Measurements from ENCODE around the gene ULK1. TPM values are rescaled to one million over a fixed set of nuclear protein-coding genes. Genes with fewer than 3 reads are reported as not detected.

The ULK1 gene
- total RNA-seq, 2 donors from 2014 or later = 23.2 to 40.6 TPM

GRCh38 chr12:131909081-131909751, 14.8 kb downstream of the ULK1 start:
- peaks cover 59% of the 10 kb centered on the region for H3K36me3 ChIP-seq
- ATAC-seq (ENCODE audit: insufficient number of reproducible peaks, low FRiP score, low read depth) (no peak), DNase-seq (ENCODE audit: low spot score) (no peak)

GRCh38 chr12:131909752-131910219, 15.4 kb downstream of the ULK1 start:
- ATAC-seq (ENCODE audit: insufficient number of reproducible peaks, low FRiP score, low read depth) (no peak), DNase-seq (ENCODE audit: low spot score) (no peak)
- no peaks in the 10 kb centered on the region for H3K9me3 ChIP-seq
- no peak overlapping the region for H3K27ac ChIP-seq
- H3K27me3 ChIP-seq (replicated peaks; ENCODE audit: insufficient read depth) = no peaks in the 10 kb centered on the region
- H3K36me3 ChIP-seq = peaks cover 65% of the 10 kb centered on the region
- no peak overlapping the region for H3K4me3 ChIP-seq
- no peak for TF ChIP-seq CTCF (IDR thresholded peaks at IDR 0.05)
- H3K4me1 ChIP-seq (ENCODE audit: control insufficient read depth in 1 of 2, low read depth in 2 of 2) = peaks cover 7 to 19% of the 10 kb centered on the region in 2 donors

More at GRCh38 chr12:131909081-131909751, 14.8 kb downstream of the ULK1 start:
- H3K27me3 ChIP-seq (replicated peaks; ENCODE audit: insufficient read depth) = no peaks in the 10 kb centered on the region
- no peak overlapping the region for H3K4me3 ChIP-seq
- no peak overlapping the region for H3K27ac ChIP-seq
- H3K9me3 ChIP-seq = no peaks in the 10 kb centered on the region
- peaks cover 7 to 19% of the 10 kb centered on the region in 2 donors for H3K4me1 ChIP-seq (ENCODE audit: control insufficient read depth in 1 of 2, low read depth in 2 of 2)
- no peak for TF ChIP-seq CTCF (IDR thresholded peaks at IDR 0.05)

- no peaks in the 10 kb centered on the region for H3K27me3 ChIP-seq (replicated peaks; ENCODE audit: insufficient read depth)
- H3K36me3 ChIP-seq = peaks cover 72% of the 10 kb centered on the region
- H3K27ac ChIP-seq = no peak overlapping the region
- peaks cover 7 to 17% of the 10 kb centered on the region in 2 donors for H3K4me1 ChIP-seq (ENCODE audit: control insufficient read depth in 1 of 2, low read depth in 2 of 2)
- no peak for TF ChIP-seq CTCF (IDR thresholded peaks at IDR 0.05)
- H3K4me3 ChIP-seq = no peak overlapping the region
- ATAC-seq (ENCODE audit: insufficient number of reproducible peaks, low FRiP score, low read depth) (no peak), DNase-seq (ENCODE audit: low spot score) (no peak)
- no peaks in the 10 kb centered on the region for H3K9me3 ChIP-seq
Observed at GRCh38 chr12:131910302-131911027, 16.0 kb downstream of the ULK1 start.

- ATAC-seq (ENCODE audit: insufficient number of reproducible peaks, low FRiP score, low read depth) (no peak), DNase-seq (ENCODE audit: low spot score) (no peak)
- no peak overlapping the region for H3K27ac ChIP-seq
- peaks cover 7 to 16% of the 10 kb centered on the region in 2 donors for H3K4me1 ChIP-seq (ENCODE audit: control insufficient read depth in 1 of 2, low read depth in 2 of 2)
- H3K36me3 ChIP-seq = peaks cover 79% of the 10 kb centered on the region
- no peak for TF ChIP-seq CTCF (IDR thresholded peaks at IDR 0.05)
- H3K9me3 ChIP-seq = no peaks in the 10 kb centered on the region
- H3K27me3 ChIP-seq (replicated peaks; ENCODE audit: insufficient read depth) = no peaks in the 10 kb centered on the region
- no peak overlapping the region for H3K4me3 ChIP-seq
Observed at GRCh38 chr12:131911028-131911650, 16.7 kb downstream of the ULK1 start.

All from thoracic aorta (tissue), 2 donors.